ENCODE results near the gene CST11.

The CST11 gene

GRCh38 chr20:23419995-23420901 lies 32.4 kb downstream of the CST11 start:
- DNase-seq, result no peak

- no peak for DNase-seq
Observed at GRCh38 chr20:23419657-23419994, 33.0 kb downstream of the CST11 start.

GRCh38 chr20:23417861-23418260 lies 34.8 kb downstream of the CST11 start:
- DNase-seq, result no peak

DNA sequence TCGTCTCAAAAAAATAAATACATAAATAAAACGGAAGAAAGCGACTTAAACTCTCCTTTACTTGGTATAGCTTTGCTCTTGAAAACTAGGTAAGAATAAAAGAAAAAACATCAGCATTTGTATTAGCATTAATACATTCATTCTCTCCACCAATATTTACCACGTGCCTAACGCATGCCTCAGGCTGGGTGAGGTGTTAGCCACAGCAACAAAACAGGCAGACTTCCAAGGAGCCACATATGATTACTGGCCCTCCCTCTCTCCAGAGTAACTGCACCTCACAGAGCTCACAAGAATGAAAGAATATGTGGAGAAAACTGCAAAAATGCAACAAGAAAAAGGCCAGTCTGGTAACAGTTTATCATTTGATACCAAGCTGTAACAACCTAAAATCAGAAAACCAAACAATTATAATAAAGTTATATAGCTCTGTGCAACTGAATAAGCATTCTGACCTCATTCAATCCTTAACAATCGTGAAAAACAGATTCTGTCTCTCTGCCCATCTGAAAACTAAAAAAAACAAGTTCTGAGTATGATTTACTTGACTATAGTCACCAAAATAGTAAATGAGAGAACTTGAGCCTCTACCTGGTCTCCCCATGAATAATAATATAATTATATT lies 36.6 kb downstream of the CST11 start:
- no peak for DNase-seq

GRCh38 chr20:23415555-23415954 lies 37.1 kb downstream of the CST11 start:
- no peak for DNase-seq

DNA sequence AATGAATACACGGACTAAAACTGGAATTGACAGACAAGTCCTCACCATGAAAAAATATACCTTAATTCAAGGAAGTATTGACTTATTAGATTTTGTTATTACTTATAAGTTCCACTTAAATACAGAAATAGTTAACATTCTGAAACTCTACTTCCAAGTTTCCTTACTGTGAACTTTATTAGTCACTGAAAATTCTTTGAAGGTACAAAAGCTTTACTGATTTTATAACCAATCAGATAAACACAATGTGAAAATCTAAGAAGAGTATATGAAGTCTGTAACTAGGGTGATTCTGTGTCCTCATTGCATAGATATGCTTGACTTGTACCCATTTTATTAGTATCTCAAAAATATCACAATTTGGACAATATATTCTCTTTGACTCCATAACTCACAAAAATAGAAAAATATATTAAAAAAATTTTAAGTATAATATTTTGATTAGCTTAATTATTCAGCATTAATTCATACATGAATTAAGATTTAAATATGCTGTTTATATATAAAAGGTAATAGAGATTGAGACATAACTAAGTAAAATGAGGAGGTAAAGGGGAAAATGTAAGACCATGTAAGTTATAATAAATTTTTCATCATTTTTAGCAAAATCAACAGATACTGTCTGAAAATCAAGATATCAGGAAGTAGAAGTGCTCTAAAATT lies 38.0 kb downstream of the CST11 start:
- no peak for DNase-seq

DNA sequence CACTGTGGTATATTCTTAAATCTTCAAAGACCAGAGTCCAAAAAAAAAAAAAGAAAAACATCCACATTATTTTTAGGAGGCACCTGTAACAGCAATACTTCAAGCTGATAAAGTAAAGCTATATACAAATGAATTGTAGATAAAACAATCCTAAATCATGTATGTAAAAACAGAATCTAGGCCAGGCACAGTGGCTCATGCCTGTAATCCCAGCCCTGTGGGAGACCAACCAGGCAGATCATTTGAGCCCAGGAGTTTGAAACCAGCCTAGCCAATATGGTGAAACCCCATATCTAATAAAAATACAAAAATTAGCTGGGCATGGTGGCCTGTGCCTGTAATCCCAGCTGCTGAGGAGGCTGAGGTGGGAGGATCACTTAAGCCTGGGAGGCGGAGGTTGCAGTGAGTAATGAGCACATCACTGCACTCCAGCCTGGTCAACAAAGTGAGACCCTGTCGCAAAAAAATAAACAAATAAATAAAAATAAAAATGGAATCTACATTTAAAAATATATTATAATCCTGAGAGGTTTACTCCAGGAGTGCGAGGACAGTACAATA lies 38.7 kb downstream of the CST11 start:
- no peak for DNase-seq

- DNase-seq, result no peak
Observed at GRCh38 chr20:23412026-23412425, 40.6 kb downstream of the CST11 start.

DNA sequence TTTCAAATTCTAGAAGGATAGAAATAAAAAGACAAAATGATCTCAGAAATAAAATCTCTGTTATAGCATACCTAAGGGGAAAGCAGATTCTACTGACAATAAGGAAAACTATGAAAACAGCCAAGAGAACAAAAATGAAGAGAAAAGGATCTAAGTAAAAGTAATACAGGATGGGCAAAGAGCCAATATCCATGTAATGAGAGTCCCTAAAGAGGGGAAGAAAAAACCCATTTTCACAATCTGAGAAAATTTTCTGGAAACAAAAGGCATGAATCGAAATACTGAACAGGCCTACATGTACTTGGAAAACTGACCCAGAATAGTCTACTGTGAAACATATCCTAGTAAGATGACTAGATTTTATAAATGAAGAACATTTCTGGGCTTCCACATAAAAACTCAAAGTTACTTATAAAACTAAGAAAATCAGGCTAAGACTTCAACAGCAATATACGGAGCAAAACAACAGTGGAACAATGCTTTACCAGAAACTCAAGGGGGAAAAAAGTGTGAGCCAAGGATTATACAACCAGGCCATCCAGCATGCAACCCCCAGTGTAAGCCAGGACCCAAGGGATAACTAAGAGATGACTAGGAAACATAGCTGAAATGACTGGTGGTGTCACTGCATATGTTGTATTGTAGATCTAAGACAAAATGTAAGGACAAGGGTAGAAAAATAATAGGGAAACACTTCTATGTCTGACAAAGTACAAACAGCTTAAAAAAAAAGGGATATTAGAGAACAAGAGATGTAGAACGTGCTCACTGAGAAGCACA lies 41.6 kb downstream of the CST11 start:
- no peak for DNase-seq

- no peak for DNase-seq
Observed at GRCh38 chr20:23409800-23410199, 42.9 kb downstream of the CST11 start.

- no peak for DNase-seq
Observed at GRCh38 chr20:23408957-23409356, 43.7 kb downstream of the CST11 start.

- no peak for DNase-seq
Observed at GRCh38 chr20:23407781-23408464, 44.8 kb downstream of the CST11 start.

GRCh38 chr20:23406880-23407279 lies 45.8 kb downstream of the CST11 start:
- DNase-seq, result no peak

DNA sequence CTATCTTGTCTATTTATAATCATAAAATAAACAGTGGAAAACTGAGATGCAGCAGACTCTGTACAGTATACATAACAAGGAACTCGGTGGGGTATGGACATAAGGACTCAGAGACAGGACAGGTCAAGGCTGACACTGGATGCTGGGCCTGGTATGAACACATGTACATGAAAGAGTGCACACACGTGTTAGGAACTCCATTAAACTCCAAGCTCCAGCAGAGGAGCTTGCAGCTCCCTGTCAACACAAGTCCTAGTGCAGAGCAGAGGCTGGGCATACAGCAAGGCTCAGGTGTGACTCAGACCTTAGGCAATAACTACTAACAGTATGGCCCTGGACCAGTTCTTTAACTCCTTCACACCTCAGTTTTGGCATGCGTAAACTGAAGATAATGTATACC lies 48.5 kb downstream of the CST11 start:
- no peak for DNase-seq

- no peak for DNase-seq
Observed at GRCh38 chr20:23403751-23404150, 48.9 kb downstream of the CST11 start.

DNA sequence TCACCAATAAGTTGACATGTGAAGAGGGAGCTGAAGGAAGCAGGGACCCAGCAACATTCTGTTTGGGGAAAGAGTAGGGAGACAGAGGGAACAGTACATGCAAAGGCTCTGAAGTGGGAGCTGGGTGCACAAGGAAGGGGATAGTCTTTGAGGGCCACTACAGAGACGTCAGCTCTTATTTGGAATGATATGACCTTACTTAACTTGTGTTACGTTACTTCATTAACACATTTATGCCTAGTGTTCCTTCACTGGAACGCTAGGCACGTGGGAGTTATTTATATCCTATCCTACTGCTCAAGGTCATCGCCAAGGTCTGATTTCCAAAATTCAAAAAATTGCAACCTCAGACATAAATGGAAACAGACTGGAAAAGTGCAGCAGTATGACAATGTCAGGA lies 51.6 kb downstream of the CST11 start:
- no peak for DNase-seq

Data from NCI-H1930 (cell line).